Panc1 (cell line): ENCODE results near the gene PDZD4. TPM values are rescaled to one million over a fixed set of nuclear protein-coding genes. Genes with fewer than 3 reads are reported as not detected.

Source experiments
- ATAC-seq: fragments of 200-7000 bp; cut with Tn5 transposase; 2 replicates; pipeline ENCODE4 v1.9.1; 2020; ENCODE audit warnings: mild to moderate bottlenecking, moderate library complexity
- BruUV-seq: library from RNA; stranded (reverse); fragments of 400-500 nt; replicated peaks from 2 replicates; lab custom pipeline; 2021; lab: Mats Ljungman, UMichigan
- CTCF ChIA-PET: fragments of 300-600 bp; sonication (Branson Sonifier 250); formaldehyde crosslinking; loops from one replicate; lab custom pipeline; 2022; ENCODE audit warnings: antibody characterized with exemption; lab: Charles Lee
- POLR2A ChIA-PET: fragments of 300-600 bp; sonication (Branson Sonifier 250); formaldehyde crosslinking; loops from one replicate; lab custom pipeline; 2022; ENCODE audit warnings: antibody characterized with exemption; lab: Charles Lee
- DNase-seq: peaks from one replicate; pipeline ENCODE4 v3.0.0-alpha.2; 2010; ENCODE audit warnings: low read depth, low spot score
- H3K27ac ChIP-seq: 2 replicates; pipeline ENCODE4 v1.5.1; 2011; ENCODE audit warnings: mild to moderate bottlenecking, low read length, inconsistent platforms
- H3K27me3 ChIP-seq: fragments of 200-500 bp; sonication (Bioruptor generic); 2 replicates; pipeline ENCODE4 v1.6.0; 2014; ENCODE audit warnings: low read length, inconsistent platforms; ENCODE audit not compliant: control insufficient read depth, insufficient read depth
- H3K36me3 ChIP-seq: fragments of 200-500 bp; sonication (Bioruptor generic); 2 replicates; pipeline ENCODE4 v1.5.1; 2014; ENCODE audit warnings: inconsistent platforms, mild to moderate bottlenecking, low read length, moderate library complexity; ENCODE audit not compliant: control insufficient read depth, insufficient read depth
- H3K4me1 ChIP-seq: 2 replicates; pipeline ENCODE4 v1.5.1; 2011; ENCODE audit warnings: inconsistent platforms, mild to moderate bottlenecking, low read length, moderate library complexity; ENCODE audit not compliant: control insufficient read depth, insufficient read depth
- H3K4me3 ChIP-seq, 2 experiments: 2 replicates each; pipeline ENCODE4 v1.5.1; 2011 to 2012; ENCODE audit warnings: low read depth in 2 of 2, low read length in 2 of 2, mild to moderate bottlenecking in 2 of 2, inconsistent platforms in 1 of 2, moderate library complexity in 1 of 2
- H3K9me3 ChIP-seq: fragments of 200-500 bp; sonication (Bioruptor generic); 2 replicates; pipeline ENCODE4 v1.5.1; 2014; ENCODE audit warnings: low read depth, mild to moderate bottlenecking, inconsistent platforms, low read length, moderate library complexity; ENCODE audit not compliant: control insufficient read depth, insufficient read depth
- POLR2AphosphoS5 ChIP-seq: IDR thresholded peaks from 2 replicates; pipeline ENCODE4 v1.6.1; 2012; ENCODE audit warnings: mild to moderate bottlenecking, low read depth, low read length, moderate library complexity
- SIN3A ChIP-seq: IDR thresholded peaks from 2 replicates; pipeline ENCODE4 v1.6.1; 2012; ENCODE audit warnings: low read depth, mild to moderate bottlenecking, low read length, moderate library complexity, borderline replicate concordance; ENCODE audit not compliant: insufficient read depth
- TCF7L2 ChIP-seq: IDR thresholded peaks from 2 replicates; pipeline ENCODE4 v1.6.1; 2011; ENCODE audit warnings: mild to moderate bottlenecking, low read depth, low read length, inconsistent platforms
- in situ Hi-C: cut with HindIII; loops from 2 replicates; pipeline ENCODE4 v1.10.0; 2016; ENCODE audit warnings: low sequenced_read_pairs, low pct_unique_long_range_greater_than_20kb
- intact Hi-C: fragments of 100-400 bp; cut with micrococcal nuclease; formaldehyde crosslinking; loops from one replicate; pipeline ENCODE4 v1.10.0; 2022; ENCODE audit not compliant: unreplicated experiment
- total RNA-seq: library from RNA; stranded (reverse); gene quantifications from one replicate; pipeline ENCODE4 v1.2.1, GENCODE V29; 2021; ENCODE audit not compliant: unreplicated experiment
- TF ChIP-seq, protein P1 (sequence below): fragments of 450-650 bp; IDR thresholded peaks from 2 replicates; pipeline ENCODE4 v1.5.1; 2017; ENCODE audit warnings: mild to moderate bottlenecking
- TF ChIP-seq, protein P2 (sequence below), 2 experiments: IDR thresholded peaks; 2 replicates each; pipeline ENCODE4 v1.6.1; 2011 to 2012; ENCODE audit warnings: low read depth in 2 of 2, control low read depth in 1 of 2, low read length in 1 of 2, mild to moderate bottlenecking in 1 of 2, moderate library complexity in 1 of 2; ENCODE audit not compliant: insufficient read depth in 1 of 2

PDZD4 gene
- total RNA-seq, 1 experiment from 2014 or later = 37.2 TPM

DNA sequence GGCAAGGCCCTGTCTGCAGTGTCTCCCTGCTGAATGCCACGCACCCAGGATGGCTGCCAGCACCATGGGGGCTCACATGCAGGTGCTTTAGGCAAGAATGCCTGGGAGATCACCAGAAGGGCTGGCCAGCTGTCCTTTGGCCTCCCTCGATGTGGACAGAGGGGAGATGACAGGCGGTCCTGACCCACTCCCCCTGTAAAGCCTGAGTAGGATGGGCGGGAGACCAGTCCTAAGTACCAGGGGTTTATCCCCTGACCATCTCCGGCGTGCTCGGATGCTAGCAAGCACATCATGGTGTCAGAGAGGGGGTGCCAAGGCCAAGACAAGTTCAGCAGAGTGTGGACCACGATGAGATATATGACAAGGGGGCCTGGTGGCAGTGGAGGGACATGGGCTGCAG, 5.3 kb downstream of the PDZD4 start:
- ChIA-PET CTCF (no interaction called here), POLR2A (no interaction called here)
- H3K4me3 ChIP-seq = no peak overlapping the region
- no TSS peak for BruUV-seq
- no peak overlapping the region for H3K27ac ChIP-seq
- TF ChIP-seq, protein P1, sequence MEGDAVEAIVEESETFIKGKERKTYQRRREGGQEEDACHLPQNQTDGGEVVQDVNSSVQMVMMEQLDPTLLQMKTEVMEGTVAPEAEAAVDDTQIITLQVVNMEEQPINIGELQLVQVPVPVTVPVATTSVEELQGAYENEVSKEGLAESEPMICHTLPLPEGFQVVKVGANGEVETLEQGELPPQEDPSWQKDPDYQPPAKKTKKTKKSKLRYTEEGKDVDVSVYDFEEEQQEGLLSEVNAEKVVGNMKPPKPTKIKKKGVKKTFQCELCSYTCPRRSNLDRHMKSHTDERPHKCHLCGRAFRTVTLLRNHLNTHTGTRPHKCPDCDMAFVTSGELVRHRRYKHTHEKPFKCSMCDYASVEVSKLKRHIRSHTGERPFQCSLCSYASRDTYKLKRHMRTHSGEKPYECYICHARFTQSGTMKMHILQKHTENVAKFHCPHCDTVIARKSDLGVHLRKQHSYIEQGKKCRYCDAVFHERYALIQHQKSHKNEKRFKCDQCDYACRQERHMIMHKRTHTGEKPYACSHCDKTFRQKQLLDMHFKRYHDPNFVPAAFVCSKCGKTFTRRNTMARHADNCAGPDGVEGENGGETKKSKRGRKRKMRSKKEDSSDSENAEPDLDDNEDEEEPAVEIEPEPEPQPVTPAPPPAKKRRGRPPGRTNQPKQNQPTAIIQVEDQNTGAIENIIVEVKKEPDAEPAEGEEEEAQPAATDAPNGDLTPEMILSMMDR = no peak
- TF ChIP-seq, protein P2, sequence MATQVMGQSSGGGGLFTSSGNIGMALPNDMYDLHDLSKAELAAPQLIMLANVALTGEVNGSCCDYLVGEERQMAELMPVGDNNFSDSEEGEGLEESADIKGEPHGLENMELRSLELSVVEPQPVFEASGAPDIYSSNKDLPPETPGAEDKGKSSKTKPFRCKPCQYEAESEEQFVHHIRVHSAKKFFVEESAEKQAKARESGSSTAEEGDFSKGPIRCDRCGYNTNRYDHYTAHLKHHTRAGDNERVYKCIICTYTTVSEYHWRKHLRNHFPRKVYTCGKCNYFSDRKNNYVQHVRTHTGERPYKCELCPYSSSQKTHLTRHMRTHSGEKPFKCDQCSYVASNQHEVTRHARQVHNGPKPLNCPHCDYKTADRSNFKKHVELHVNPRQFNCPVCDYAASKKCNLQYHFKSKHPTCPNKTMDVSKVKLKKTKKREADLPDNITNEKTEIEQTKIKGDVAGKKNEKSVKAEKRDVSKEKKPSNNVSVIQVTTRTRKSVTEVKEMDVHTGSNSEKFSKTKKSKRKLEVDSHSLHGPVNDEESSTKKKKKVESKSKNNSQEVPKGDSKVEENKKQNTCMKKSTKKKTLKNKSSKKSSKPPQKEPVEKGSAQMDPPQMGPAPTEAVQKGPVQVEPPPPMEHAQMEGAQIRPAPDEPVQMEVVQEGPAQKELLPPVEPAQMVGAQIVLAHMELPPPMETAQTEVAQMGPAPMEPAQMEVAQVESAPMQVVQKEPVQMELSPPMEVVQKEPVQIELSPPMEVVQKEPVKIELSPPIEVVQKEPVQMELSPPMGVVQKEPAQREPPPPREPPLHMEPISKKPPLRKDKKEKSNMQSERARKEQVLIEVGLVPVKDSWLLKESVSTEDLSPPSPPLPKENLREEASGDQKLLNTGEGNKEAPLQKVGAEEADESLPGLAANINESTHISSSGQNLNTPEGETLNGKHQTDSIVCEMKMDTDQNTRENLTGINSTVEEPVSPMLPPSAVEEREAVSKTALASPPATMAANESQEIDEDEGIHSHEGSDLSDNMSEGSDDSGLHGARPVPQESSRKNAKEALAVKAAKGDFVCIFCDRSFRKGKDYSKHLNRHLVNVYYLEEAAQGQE (IDR thresholded peaks at IDR 0.05; ENCODE audit: insufficient read depth in 1 of 2, low read depth in 2 of 2, low read length in 1 of 2) = no peak
- TF ChIP-seq TCF7L2 = no peak
- no peak for TF ChIP-seq SIN3A
- peaks cover 30% of the 10 kb centered on the region for H3K4me1 ChIP-seq
- in situ Hi-C loops (no loop called here), intact Hi-C loops (no loop called here)
- no peaks in the 10 kb centered on the region for H3K36me3 ChIP-seq
- ATAC-seq (no peak), DNase-seq (no peak)
- H3K27me3 ChIP-seq = no peaks in the 10 kb centered on the region
- no peaks in the 10 kb centered on the region for H3K9me3 ChIP-seq

- in situ Hi-C loops (no loop called here), intact Hi-C loops (no loop called here)
- POLR2A ChIA-PET = no interaction called here
- H3K9me3 ChIP-seq = no peaks in the 10 kb centered on the region
- CTCF ChIA-PET = no interaction called here
- ATAC-seq = no peak
- DNase-seq = no peak
- no TSS peak for BruUV-seq
- H3K27ac ChIP-seq = no peak overlapping the region
- no peaks in the 10 kb centered on the region for H3K27me3 ChIP-seq
- no peak for TF ChIP-seq TCF7L2
- TF ChIP-seq POLR2AphosphoS5 = no peak
- TF ChIP-seq, protein P2 (IDR thresholded peaks at IDR 0.05; ENCODE audit: insufficient read depth in 1 of 2, low read depth in 2 of 2, low read length in 1 of 2) = no peak
- TF ChIP-seq SIN3A = no peak
- TF ChIP-seq, protein P1 = no peak
- H3K4me1 ChIP-seq = peaks cover 36% of the 10 kb centered on the region
- H3K36me3 ChIP-seq = no peaks in the 10 kb centered on the region
- H3K4me3 ChIP-seq = no peak overlapping the region
Measured at GRCh38 chrX:153824348-153824747, 6.0 kb downstream of the PDZD4 start.
